Neural progenitor cell (in vitro differentiated cells): Measurements from ENCODE around the gene ZMYND8.

Experiments used
- CTCF ChIP-seq: fragments of 200-600 bp; sonication (generic); IDR thresholded peaks from 2 replicates; pipeline ENCODE4 v1.5.1; 2017; ENCODE audit warnings: antibody characterized with exemption, mild to moderate bottlenecking
- EZH2 ChIP-seq: fragments of 200-600 bp; sonication (generic); IDR thresholded peaks from 2 replicates; pipeline ENCODE4 v1.6.1; 2017; ENCODE audit warnings: antibody characterized with exemption, mild to moderate bottlenecking, moderate library complexity
- EZH2phosphoT487 ChIP-seq: fragments of 200-600 bp; sonication (generic); IDR thresholded peaks from 2 replicates; pipeline ENCODE4 v1.6.1; 2017; ENCODE audit warnings: antibody characterized with exemption

- TF ChIP-seq CTCF: no peak
- no peak for TF ChIP-seq EZH2
- TF ChIP-seq EZH2phosphoT487: no peak
Observed at GRCh38 chr20:47227119-47227518, 129.4 kb downstream of the ZMYND8 start.
